ENCODE data around the gene SLC9C1.

The SLC9C1 gene

GRCh38 chr3:112115806-112116383 lies 178.1 kb downstream of the SLC9C1 start:
- H3K4me3 ChIP-seq (ENCODE audit: low read depth, low read length), result no peak overlapping the region

- H3K4me3 ChIP-seq (ENCODE audit: low read depth, low read length), result no peak overlapping the region
These were observed 178.8 kb downstream of the SLC9C1 start for GRCh38 chr3:112115161-112115739.

- H3K4me3 ChIP-seq (ENCODE audit: low read depth, low read length), result no peak overlapping the region
These were observed 179.3 kb downstream of the SLC9C1 start for GRCh38 chr3:112114576-112115160.

GRCh38 chr3:112111785-112112402 lies 182.1 kb downstream of the SLC9C1 start:
- H3K4me3 ChIP-seq (ENCODE audit: low read depth, low read length), result no peak overlapping the region

GRCh38 chr3:112109322-112109721 lies 184.7 kb downstream of the SLC9C1 start:
- H3K4me3 ChIP-seq (ENCODE audit: low read depth, low read length), result no peak overlapping the region

GRCh38 chr3:112104774-112105173 lies 189.2 kb downstream of the SLC9C1 start:
- no peak overlapping the region for H3K4me3 ChIP-seq (ENCODE audit: low read depth, low read length)

- no peak overlapping the region for H3K4me3 ChIP-seq (ENCODE audit: low read depth, low read length)
These were observed 192.1 kb downstream of the SLC9C1 start for GRCh38 chr3:112101916-112102315.

GRCh38 chr3:112097378-112097777 lies 196.6 kb downstream of the SLC9C1 start:
- H3K4me3 ChIP-seq (ENCODE audit: low read depth, low read length), result no peak overlapping the region

GRCh38 chr3:112096176-112096575 lies 197.8 kb downstream of the SLC9C1 start:
- H3K4me3 ChIP-seq (ENCODE audit: low read depth, low read length), result no peak overlapping the region

GRCh38 chr3:112095731-112096130 lies 198.3 kb downstream of the SLC9C1 start:
- H3K4me3 ChIP-seq (ENCODE audit: low read depth, low read length), result no peak overlapping the region

GRCh38 chr3:112093180-112093522 lies 200.9 kb downstream of the SLC9C1 start:
- H3K4me3 ChIP-seq (ENCODE audit: low read depth, low read length), result no peak overlapping the region

- no peak overlapping the region for H3K4me3 ChIP-seq (ENCODE audit: low read depth, low read length)
These were observed 201.4 kb downstream of the SLC9C1 start for GRCh38 chr3:112092496-112093179.

GRCh38 chr3:112090887-112091586 lies 203.0 kb downstream of the SLC9C1 start:
- no peak overlapping the region for H3K4me3 ChIP-seq (ENCODE audit: low read depth, low read length)
